GM23338 (cell line): ENCODE data around the gene MALSU1. TPM values are rescaled to one million over a fixed set of nuclear protein-coding genes. Genes with fewer than 3 reads are reported as not detected.
A peak's percentile ranks its signal among the peaks of the same experiment; 100 is the strongest.

Experiments
- ATAC-seq: fragments of 200-7000 bp; cut with Tn5 transposase; 3 replicates; pipeline ENCODE4 v1.9.1; 2020
- DNase-seq: peaks from one replicate; pipeline ENCODE4 v3.0.0-alpha.2; 2015; ENCODE audit warnings: low spot score
- H2AFZ ChIP-seq: fragments of 200-600 bp; sonication (generic); 2 replicates; pipeline ENCODE4 v1.8.0; 2016; ENCODE audit warnings: antibody characterized with exemption, mild to moderate bottlenecking, moderate library complexity
- H3F3A ChIP-seq: fragments of 200-600 bp; sonication (generic); replicated peaks from 2 replicates; pipeline ENCODE4 v1.8.0; 2017; ENCODE audit warnings: antibody characterized with exemption, mixed run types, low read depth
- H3K27ac ChIP-seq: fragments of 200-600 bp; sonication (generic); 2 replicates; pipeline ENCODE4 v1.6.1; 2016; ENCODE audit warnings: low read depth
- H3K27me3 ChIP-seq: fragments of 200-600 bp; sonication (generic); 2 replicates; pipeline ENCODE4 v1.8.0; 2016; ENCODE audit warnings: mild to moderate bottlenecking, mixed run types, moderate library complexity; ENCODE audit not compliant: insufficient read depth
- H3K36me3 ChIP-seq: fragments of 200-600 bp; sonication (generic); 2 replicates; pipeline ENCODE4 v1.8.0; 2016; ENCODE audit warnings: mild to moderate bottlenecking; ENCODE audit not compliant: insufficient read depth
- H3K4me1 ChIP-seq: fragments of 200-600 bp; sonication (generic); 2 replicates; pipeline ENCODE4 v1.8.0; 2016; ENCODE audit warnings: mild to moderate bottlenecking, moderate library complexity; ENCODE audit not compliant: insufficient read depth
- H3K4me2 ChIP-seq: fragments of 200-600 bp; sonication (generic); 2 replicates; pipeline ENCODE4 v1.7.1; 2017; ENCODE audit warnings: mixed run types
- H3K4me3 ChIP-seq: fragments of 200-600 bp; sonication (generic); 2 replicates; pipeline ENCODE4 v1.6.1; 2016; ENCODE audit warnings: mixed run types
- H3K79me2 ChIP-seq: fragments of 200-600 bp; sonication (generic); replicated peaks from 2 replicates; pipeline ENCODE4 v1.8.0; 2017; ENCODE audit warnings: mild to moderate bottlenecking; ENCODE audit not compliant: insufficient read depth
- H3K9me2 ChIP-seq: fragments of 200-600 bp; sonication (generic); 2 replicates; pipeline ENCODE4 v1.8.0; 2017; ENCODE audit not compliant: insufficient read depth
- H4K20me1 ChIP-seq: fragments of 200-600 bp; sonication (generic); replicated peaks from 2 replicates; pipeline ENCODE4 v1.8.0; 2017; ENCODE audit warnings: mild to moderate bottlenecking; ENCODE audit not compliant: insufficient read depth
- H3K27ac Mint-ChIP-seq: 2 replicates; pipeline ENCODE4 v1.8.0; 2020; ENCODE audit warnings: inconsistent platforms, mild to moderate bottlenecking, moderate library complexity, mixed read lengths
- H3K27me3 Mint-ChIP-seq: 3 replicates; pipeline ENCODE4 v1.8.0; 2022; ENCODE audit warnings: low read depth, mild to moderate bottlenecking, moderate library complexity, mixed read lengths, inconsistent platforms; ENCODE audit not compliant: insufficient read depth, poor library complexity
- H3K36me3 Mint-ChIP-seq: 3 replicates; pipeline ENCODE4 v1.8.0; 2021; ENCODE audit warnings: low read depth, mild to moderate bottlenecking, inconsistent platforms, moderate library complexity, mixed read lengths
- H3K4me1 Mint-ChIP-seq: 3 replicates; pipeline ENCODE4 v1.8.0; 2020; ENCODE audit warnings: mild to moderate bottlenecking, inconsistent platforms, mixed read lengths
- H3K4me3 Mint-ChIP-seq: 3 replicates; pipeline ENCODE4 v1.8.0; 2021; ENCODE audit warnings: moderate library complexity, mild to moderate bottlenecking, inconsistent platforms, mixed read lengths
- H3K9me3 Mint-ChIP-seq: 3 replicates; pipeline ENCODE4 v1.8.0; 2020; ENCODE audit warnings: moderate library complexity, mild to moderate bottlenecking, inconsistent platforms, mixed read lengths
- CTCF ChIP-seq, 2 experiments: fragments of 200-600 bp in 1 of 2; sonication (generic) in 1 of 2; conservative IDR thresholded peaks; 2 replicates each; pipeline versions ENCODE4 v1.5.1 to v1.6.1; 2016 to 2017; ENCODE audit warnings: antibody characterized with exemption in 2 of 2, low read depth in 2 of 2, mild to moderate bottlenecking in 2 of 2, moderate library complexity in 1 of 2
- EZH2 ChIP-seq: fragments of 200-600 bp; sonication (generic); IDR thresholded peaks from one replicate; pipeline ENCODE4 v1.8.0; 2017; ENCODE audit warnings: antibody characterized with exemption, mild to moderate bottlenecking, low read depth; ENCODE audit not compliant: unreplicated experiment
- EZH2phosphoT487 ChIP-seq: fragments of 200-600 bp; sonication (generic); IDR thresholded peaks from one replicate; pipeline ENCODE4 v1.8.1; 2018; ENCODE audit warnings: antibody characterized with exemption; ENCODE audit not compliant: unreplicated experiment
- JUNB ChIP-seq: IDR thresholded peaks from one replicate; pipeline ENCODE4 v1.6.1; 2016; ENCODE audit warnings: antibody characterized with exemption; ENCODE audit not compliant: unreplicated experiment
- NANOG ChIP-seq: IDR thresholded peaks from 2 replicates; pipeline ENCODE4 v1.6.1; 2016; ENCODE audit warnings: antibody characterized with exemption, borderline replicate concordance
- POLR2AphosphoS5 ChIP-seq: IDR thresholded peaks from 2 replicates; pipeline ENCODE4 v1.6.1; 2016; ENCODE audit warnings: antibody characterized with exemption, low read depth
- REST ChIP-seq: IDR thresholded peaks from one replicate; pipeline ENCODE4 v1.6.1; 2018; ENCODE audit warnings: antibody characterized with exemption; ENCODE audit not compliant: unreplicated experiment
- STAT1 ChIP-seq: IDR thresholded peaks from one replicate; pipeline ENCODE4 v1.6.1; 2016; ENCODE audit warnings: antibody characterized with exemption; ENCODE audit not compliant: unreplicated experiment
- ZNF114 ChIP-seq: fragments of 250-450 bp; sonication (Bioruptor Pico); IDR thresholded peaks from 2 replicates; pipeline ENCODE4 v1.5.0; 2020; ENCODE audit warnings: mild to moderate bottlenecking, moderate library complexity
- ZNF331 ChIP-seq: fragments of 250-450 bp; sonication (Bioruptor Pico); IDR thresholded peaks from 2 replicates; pipeline ENCODE4 v1.5.0; 2020; ENCODE audit warnings: low read depth, mild to moderate bottlenecking, moderate library complexity
- polyA plus RNA-seq: library from polyadenylated mRNA; unstranded; fragments of >200 nt; fragmentation: Nextera tagmentation; extraction: Ambion mirVana; gene quantifications from 2 replicates; pipeline ENCODE4 v1.2.1, GENCODE V29; 2016
- total RNA-seq: library from RNA; depleted of rRNA; stranded (reverse); fragments of >200 nt; shearing (Covaris generic); gene quantifications from 2 replicates; pipeline ENCODE4 v1.2.3, GENCODE V29; 2014

Gene MALSU1
- total and polyA plus RNA-seq, 2 experiments from 2014 or later = 96.8 to 209 TPM

- Histone ChIP-seq H3K36me3 (no peaks in the 10 kb centered on the region), H3F3A (no peaks in the 10 kb centered on the region), H3K9me2 (no peaks in the 10 kb centered on the region), H2AFZ (peak overlapping the region; percentile 92), H3K27me3 (no peaks in the 10 kb centered on the region), H3K4me2 (no peak overlapping the region), H3K27ac (no peak overlapping the region), H3K79me2 (no peaks in the 10 kb centered on the region), H4K20me1 (no peaks in the 10 kb centered on the region), H3K4me1 (peaks cover 8% of the 10 kb centered on the region; the same call in 1 of the 2 replicates), H3K4me3 (no peak overlapping the region)
- Mint-ChIP-seq H3K9me3 (no peaks in the 10 kb centered on the region), H3K27me3 (no peaks in the 10 kb centered on the region), H3K27ac (no peak overlapping the region), H3K4me1 (peaks cover 14% of the 10 kb centered on the region; the same call in 2 of the 3 replicates), H3K36me3 (no peaks in the 10 kb centered on the region), H3K4me3 (no peak overlapping the region)
- TF ChIP-seq POLR2AphosphoS5 = no peak
- ATAC-seq = peak; percentile 42
- no peak for DNase-seq
Measured at GRCh38 chr7:23287612-23288011, 11.5 kb upstream of the MALSU1 start.

GRCh38 chr7:23290993-23291392 lies 8.1 kb upstream of the MALSU1 start:
- Histone ChIP-seq H4K20me1 (no peaks in the 10 kb centered on the region), H3K4me3 (no peak overlapping the region), H2AFZ (no peak overlapping the region), H3F3A (no peaks in the 10 kb centered on the region), H3K27me3 (no peaks in the 10 kb centered on the region), H3K9me2 (no peaks in the 10 kb centered on the region), H3K4me2 (no peak overlapping the region), H3K79me2 (no peaks in the 10 kb centered on the region), H3K36me3 (no peaks in the 10 kb centered on the region), H3K4me1 (peaks cover 11% of the 10 kb centered on the region; the same call in 1 of the 2 replicates), H3K27ac (no peak overlapping the region)
- H3K9me3 Mint-ChIP-seq = no peaks in the 10 kb centered on the region
- no peak overlapping the region for H3K27ac Mint-ChIP-seq
- H3K4me1 Mint-ChIP-seq = peaks cover 19% of the 10 kb centered on the region; the same call in 2 of the 3 replicates
- H3K27me3 Mint-ChIP-seq = peaks cover 4% of the 10 kb centered on the region
- no peak for DNase-seq
- no peaks in the 10 kb centered on the region for H3K36me3 Mint-ChIP-seq
- no peak for TF ChIP-seq ZNF331 (CRISPR knock-in tag)
- TF ChIP-seq ZNF114 (CRISPR knock-in tag) = no peak
- ATAC-seq = no peak
- no peak overlapping the region for H3K4me3 Mint-ChIP-seq

GRCh38 chr7:23291957-23292560 lies 7.1 kb upstream of the MALSU1 start:
- no peak overlapping the region for H3K27ac ChIP-seq
- ATAC-seq (no peak), DNase-seq (no peak)
- H3K4me1 Mint-ChIP-seq = peaks cover 19% of the 10 kb centered on the region; the same call in 2 of the 3 replicates
- no peak overlapping the region for H3K4me2 ChIP-seq
- H3K9me2 ChIP-seq = no peaks in the 10 kb centered on the region
- H2AFZ ChIP-seq = peak overlapping the region; percentile 90
- H3K36me3 ChIP-seq = no peaks in the 10 kb centered on the region
- peaks cover 11% of the 10 kb centered on the region; the same call in 1 of the 2 replicates for H3K4me1 ChIP-seq
- H3K4me3 ChIP-seq = no peak overlapping the region
- H4K20me1 ChIP-seq = no peaks in the 10 kb centered on the region
- no peaks in the 10 kb centered on the region for H3K36me3 Mint-ChIP-seq
- no peaks in the 10 kb centered on the region for H3K9me3 Mint-ChIP-seq
- H3K4me3 Mint-ChIP-seq = no peak overlapping the region
- H3K27ac Mint-ChIP-seq = no peak overlapping the region
- H3K27me3 ChIP-seq = no peaks in the 10 kb centered on the region
- no peaks in the 10 kb centered on the region for H3F3A ChIP-seq
- H3K27me3 Mint-ChIP-seq = peaks cover 4% of the 10 kb centered on the region
- H3K79me2 ChIP-seq = no peaks in the 10 kb centered on the region
- no peak for TF ChIP-seq CTCF (conservative IDR thresholded peaks at IDR 0.05; ENCODE audit: low read depth in 2 of 2)
- no peak for TF ChIP-seq EZH2
- TF ChIP-seq JUNB = no peak
- TF ChIP-seq REST = no peak
- TF ChIP-seq STAT1 = no peak
- no peak for TF ChIP-seq ZNF114 (CRISPR knock-in tag)
- no peak for TF ChIP-seq EZH2phosphoT487
- TF ChIP-seq NANOG = no peak
